ENCODE data around the gene EPHA6. TPM values are rescaled to one million over a fixed set of nuclear protein-coding genes. Genes with fewer than 3 reads are reported as not detected.

Gene EPHA6
- total and polyA plus RNA-seq, 10 of the 15 experiments (the other 5 are each of a cell fraction or from before 2014, with no cell fraction given), result not detected

DNA sequence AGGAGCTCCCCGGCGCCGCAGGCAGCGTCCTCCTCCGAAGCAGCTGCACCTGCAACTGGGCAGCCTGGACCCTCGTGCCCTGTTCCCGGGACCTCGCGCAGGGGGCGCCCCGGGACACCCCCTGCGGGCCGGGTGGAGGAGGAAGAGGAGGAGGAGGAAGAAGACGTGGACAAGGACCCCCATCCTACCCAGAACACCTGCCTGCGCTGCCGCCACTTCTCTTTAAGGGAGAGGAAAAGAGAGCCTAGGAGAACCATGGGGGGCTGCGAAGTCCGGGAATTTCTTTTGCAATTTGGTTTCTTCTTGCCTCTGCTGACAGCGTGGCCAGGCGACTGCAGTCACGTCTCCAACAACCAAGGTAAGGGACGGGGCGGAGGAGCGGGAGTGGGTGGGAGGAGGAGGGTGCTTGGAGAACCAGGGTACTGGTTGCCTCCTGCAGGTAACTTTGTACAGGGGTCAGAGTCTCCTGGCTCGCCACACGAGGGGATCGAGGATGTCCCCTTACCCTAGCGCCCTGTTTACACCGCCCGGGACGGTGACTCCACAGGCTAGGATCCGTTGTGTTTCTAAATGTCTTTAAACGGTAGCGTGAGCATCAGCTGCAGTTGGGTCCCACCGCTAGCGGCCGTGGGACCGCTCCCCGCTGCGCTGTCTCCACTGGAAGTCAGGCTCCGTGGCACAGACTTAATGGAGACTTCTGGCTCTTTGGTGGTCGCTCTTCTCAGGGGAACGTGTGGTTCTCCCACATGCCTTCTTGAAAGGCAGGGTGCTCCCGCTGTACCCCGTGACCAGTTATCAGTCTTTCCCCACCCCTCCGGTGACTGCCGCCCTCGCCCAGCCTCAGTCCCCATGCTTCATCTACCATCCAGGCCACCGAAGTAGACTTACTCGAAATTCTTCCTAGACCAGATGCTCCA, 515 bp downstream of the EPHA6 start:
- no peaks in the 10 kb centered on the region for H4K20me1 ChIP-seq (ENCODE audit: control insufficient read depth, insufficient read depth)
- H3K4me2 ChIP-seq (ENCODE audit: control insufficient read depth, insufficient read depth), result no peak overlapping the region
- peaks cover 10% of the 10 kb centered on the region for H3K4me1 ChIP-seq (ENCODE audit: control insufficient read depth, insufficient read depth, low read length)
- H2AFZ ChIP-seq (ENCODE audit: control insufficient read depth, low read depth, low read length), result no peak overlapping the region
- WGBS (ENCODE audit: insufficient coverage, insufficient replicate concordance, low lambda C conversion rate, missing lambda C conversion rate), result 31% methylated on average over 46 of the region's 50 CpGs
- H3K36me3 ChIP-seq (ENCODE audit: control insufficient read depth in 2 of 2, insufficient read depth in 2 of 2, low read length in 1 of 2), result no peaks in the 10 kb centered on the region
- ChIA-PET RAD21 (ENCODE audit: unreplicated experiment) (no interaction called here), POLR2A (no interaction called here), CTCF (no interaction called here), SMC1A (ENCODE audit: uncharacterized antibody, unreplicated experiment) (no interaction called here)
- no peak overlapping the region for H3K9ac ChIP-seq (ENCODE audit: control insufficient read depth, insufficient read depth, low read length)
- no peak for FAIRE-seq
- in situ Hi-C loops (cut with MboI) (no loop called here), intact Hi-C loops (cut with micrococcal nuclease; ENCODE audit: unreplicated experiment) (loop anchor here (10.0 kb wide), 1 partner anchor 790 kb away; no protein-coding TSS in a partner anchor)
- no peak for DNase-seq (ENCODE audit: low read depth, low spot score)
- H3K79me2 ChIP-seq (ENCODE audit: control insufficient read depth, insufficient read depth, low read length), result no peaks in the 10 kb centered on the region
- H3K9me3 ChIP-seq (replicated peaks; ENCODE audit: control insufficient read depth, insufficient read depth, low read length), result no peaks in the 10 kb centered on the region
- peaks cover 0 to 2% of the 10 kb centered on the region in 2 experiments; a peak in 3 of 4 replicates for H3K27me3 ChIP-seq (replicated peaks in 1 of 2; ENCODE audit: control insufficient read depth in 2 of 2, insufficient read depth in 2 of 2, low read length in 1 of 2)
- no TSS peak for BruUV-seq (replicated peaks)
- H3K4me3 ChIP-seq, result no peak overlapping the region
- H3K27ac ChIP-seq (ENCODE audit: control insufficient read depth, insufficient read depth), result no peak overlapping the region
- no peak for ATAC-seq
- TF ChIP-seq ZNF274 (IDR thresholded peaks at IDR 0.05; ENCODE audit: insufficient read depth, insufficient read length), result no peak
- TF ChIP-seq, protein P1, sequence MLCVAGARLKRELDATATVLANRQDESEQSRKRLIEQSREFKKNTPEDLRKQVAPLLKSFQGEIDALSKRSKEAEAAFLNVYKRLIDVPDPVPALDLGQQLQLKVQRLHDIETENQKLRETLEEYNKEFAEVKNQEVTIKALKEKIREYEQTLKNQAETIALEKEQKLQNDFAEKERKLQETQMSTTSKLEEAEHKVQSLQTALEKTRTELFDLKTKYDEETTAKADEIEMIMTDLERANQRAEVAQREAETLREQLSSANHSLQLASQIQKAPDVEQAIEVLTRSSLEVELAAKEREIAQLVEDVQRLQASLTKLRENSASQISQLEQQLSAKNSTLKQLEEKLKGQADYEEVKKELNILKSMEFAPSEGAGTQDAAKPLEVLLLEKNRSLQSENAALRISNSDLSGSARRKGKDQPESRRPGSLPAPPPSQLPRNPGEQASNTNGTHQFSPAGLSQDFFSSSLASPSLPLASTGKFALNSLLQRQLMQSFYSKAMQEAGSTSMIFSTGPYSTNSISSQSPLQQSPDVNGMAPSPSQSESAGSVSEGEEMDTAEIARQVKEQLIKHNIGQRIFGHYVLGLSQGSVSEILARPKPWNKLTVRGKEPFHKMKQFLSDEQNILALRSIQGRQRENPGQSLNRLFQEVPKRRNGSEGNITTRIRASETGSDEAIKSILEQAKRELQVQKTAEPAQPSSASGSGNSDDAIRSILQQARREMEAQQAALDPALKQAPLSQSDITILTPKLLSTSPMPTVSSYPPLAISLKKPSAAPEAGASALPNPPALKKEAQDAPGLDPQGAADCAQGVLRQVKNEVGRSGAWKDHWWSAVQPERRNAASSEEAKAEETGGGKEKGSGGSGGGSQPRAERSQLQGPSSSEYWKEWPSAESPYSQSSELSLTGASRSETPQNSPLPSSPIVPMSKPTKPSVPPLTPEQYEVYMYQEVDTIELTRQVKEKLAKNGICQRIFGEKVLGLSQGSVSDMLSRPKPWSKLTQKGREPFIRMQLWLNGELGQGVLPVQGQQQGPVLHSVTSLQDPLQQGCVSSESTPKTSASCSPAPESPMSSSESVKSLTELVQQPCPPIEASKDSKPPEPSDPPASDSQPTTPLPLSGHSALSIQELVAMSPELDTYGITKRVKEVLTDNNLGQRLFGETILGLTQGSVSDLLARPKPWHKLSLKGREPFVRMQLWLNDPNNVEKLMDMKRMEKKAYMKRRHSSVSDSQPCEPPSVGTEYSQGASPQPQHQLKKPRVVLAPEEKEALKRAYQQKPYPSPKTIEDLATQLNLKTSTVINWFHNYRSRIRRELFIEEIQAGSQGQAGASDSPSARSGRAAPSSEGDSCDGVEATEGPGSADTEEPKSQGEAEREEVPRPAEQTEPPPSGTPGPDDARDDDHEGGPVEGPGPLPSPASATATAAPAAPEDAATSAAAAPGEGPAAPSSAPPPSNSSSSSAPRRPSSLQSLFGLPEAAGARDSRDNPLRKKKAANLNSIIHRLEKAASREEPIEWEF (IDR thresholded peaks at IDR 0.05; ENCODE audit: insufficient replicate concordance, low read depth, low read length), result no peak
- no peak for TF ChIP-seq BCL11A (IDR thresholded peaks at IDR 0.05; ENCODE audit: low read depth, low read length)
- TF ChIP-seq ZNF24 (IDR thresholded peaks at IDR 0.05), result no peak
- TF ChIP-seq, protein P2, sequence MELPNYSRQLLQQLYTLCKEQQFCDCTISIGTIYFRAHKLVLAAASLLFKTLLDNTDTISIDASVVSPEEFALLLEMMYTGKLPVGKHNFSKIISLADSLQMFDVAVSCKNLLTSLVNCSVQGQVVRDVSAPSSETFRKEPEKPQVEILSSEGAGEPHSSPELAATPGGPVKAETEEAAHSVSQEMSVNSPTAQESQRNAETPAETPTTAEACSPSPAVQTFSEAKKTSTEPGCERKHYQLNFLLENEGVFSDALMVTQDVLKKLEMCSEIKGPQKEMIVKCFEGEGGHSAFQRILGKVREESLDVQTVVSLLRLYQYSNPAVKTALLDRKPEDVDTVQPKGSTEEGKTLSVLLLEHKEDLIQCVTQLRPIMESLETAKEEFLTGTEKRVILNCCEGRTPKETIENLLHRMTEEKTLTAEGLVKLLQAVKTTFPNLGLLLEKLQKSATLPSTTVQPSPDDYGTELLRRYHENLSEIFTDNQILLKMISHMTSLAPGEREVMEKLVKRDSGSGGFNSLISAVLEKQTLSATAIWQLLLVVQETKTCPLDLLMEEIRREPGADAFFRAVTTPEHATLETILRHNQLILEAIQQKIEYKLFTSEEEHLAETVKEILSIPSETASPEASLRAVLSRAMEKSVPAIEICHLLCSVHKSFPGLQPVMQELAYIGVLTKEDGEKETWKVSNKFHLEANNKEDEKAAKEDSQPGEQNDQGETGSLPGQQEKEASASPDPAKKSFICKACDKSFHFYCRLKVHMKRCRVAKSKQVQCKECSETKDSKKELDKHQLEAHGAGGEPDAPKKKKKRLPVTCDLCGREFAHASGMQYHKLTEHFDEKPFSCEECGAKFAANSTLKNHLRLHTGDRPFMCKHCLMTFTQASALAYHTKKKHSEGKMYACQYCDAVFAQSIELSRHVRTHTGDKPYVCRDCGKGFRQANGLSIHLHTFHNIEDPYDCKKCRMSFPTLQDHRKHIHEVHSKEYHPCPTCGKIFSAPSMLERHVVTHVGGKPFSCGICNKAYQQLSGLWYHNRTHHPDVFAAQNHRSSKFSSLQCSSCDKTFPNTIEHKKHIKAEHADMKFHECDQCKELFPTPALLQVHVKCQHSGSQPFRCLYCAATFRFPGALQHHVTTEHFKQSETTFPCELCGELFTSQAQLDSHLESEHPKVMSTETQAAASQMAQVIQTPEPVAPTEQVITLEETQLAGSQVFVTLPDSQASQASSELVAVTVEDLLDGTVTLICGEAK (IDR thresholded peaks at IDR 0.05; ENCODE audit: borderline replicate concordance), result no peak
- TF ChIP-seq GATAD2B (conservative IDR thresholded peaks at IDR 0.05; ENCODE audit: low read depth), result no peak
- TF ChIP-seq SMAD1 (IDR thresholded peaks at IDR 0.05; ENCODE audit: low read depth, partially characterized antibody), result no peak
- TF ChIP-seq BACH1 (IDR thresholded peaks at IDR 0.05; ENCODE audit: borderline replicate concordance), result no peak
- no peak for TF ChIP-seq KAT2A (conservative IDR thresholded peaks at IDR 0.05; ENCODE audit: control insufficient read depth, low read depth, low read length)
- TF ChIP-seq, protein P3, sequence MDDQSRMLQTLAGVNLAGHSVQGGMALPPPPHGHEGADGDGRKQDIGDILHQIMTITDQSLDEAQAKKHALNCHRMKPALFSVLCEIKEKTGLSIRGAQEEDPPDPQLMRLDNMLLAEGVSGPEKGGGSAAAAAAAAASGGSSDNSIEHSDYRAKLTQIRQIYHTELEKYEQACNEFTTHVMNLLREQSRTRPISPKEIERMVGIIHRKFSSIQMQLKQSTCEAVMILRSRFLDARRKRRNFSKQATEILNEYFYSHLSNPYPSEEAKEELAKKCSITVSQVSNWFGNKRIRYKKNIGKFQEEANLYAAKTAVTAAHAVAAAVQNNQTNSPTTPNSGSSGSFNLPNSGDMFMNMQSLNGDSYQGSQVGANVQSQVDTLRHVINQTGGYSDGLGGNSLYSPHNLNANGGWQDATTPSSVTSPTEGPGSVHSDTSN (IDR thresholded peaks at IDR 0.05; ENCODE audit: insufficient replicate concordance, low read depth, low read length), result no peak
- no peak for TF ChIP-seq EED (IDR thresholded peaks at IDR 0.05; ENCODE audit: low read depth)

Data from GM12878 (cell line).